ENCODE data around the gene BCL11B.

- TF ChIP-seq CTCF (conservative IDR thresholded peaks at IDR 0.05; ENCODE audit: low read length), result no peak
- no peak for TF ChIP-seq EZH2phosphoT487 (IDR thresholded peaks at IDR 0.05; ENCODE audit: borderline replicate concordance, low read depth, low read length)
Observed at GRCh38 chr14:99276482-99276881, 4.5 kb upstream of the BCL11B start.

All from OCI-LY7 (cell line).